Endodermal cell (in vitro differentiated cells): ENCODE measurements around the gene PLEKHD1. TPM values are rescaled to one million over a fixed set of nuclear protein-coding genes. Genes with fewer than 3 reads are reported as not detected.
"Not testable (repeated sequence)": the region's sequence is repeated elsewhere in the genome, so short reads cannot be mapped to it uniquely, and the experiment has no call there.

Experiments used
- DNase-seq: peaks from one replicate; pipeline ENCODE4 v3.0.0-alpha.2; 2017
- H3K27ac ChIP-seq: 2 replicates; pipeline ENCODE4 v1.5.1; 2013; ENCODE audit warnings: mild to moderate bottlenecking, low read depth, low read length, moderate library complexity
- H3K27me3 ChIP-seq: 2 replicates; pipeline ENCODE4 v1.6.1; 2013; ENCODE audit warnings: mild to moderate bottlenecking, low read length, moderate library complexity; ENCODE audit not compliant: insufficient read depth, control insufficient read depth, poor library complexity, severe bottlenecking
- H3K36me3 ChIP-seq: 2 replicates; pipeline ENCODE4 v1.7.0; 2013; ENCODE audit warnings: mild to moderate bottlenecking, low read length, moderate library complexity; ENCODE audit not compliant: control insufficient read depth, insufficient read depth
- H3K4me1 ChIP-seq: one replicate; pipeline ENCODE4 v1.7.0; 2013; ENCODE audit warnings: low read length; ENCODE audit not compliant: control insufficient read depth, insufficient read depth
- H3K4me3 ChIP-seq: 2 replicates; pipeline ENCODE4 v1.5.1; 2013; ENCODE audit warnings: mild to moderate bottlenecking, low read length, moderate library complexity
- H3K9ac ChIP-seq: 2 replicates; pipeline ENCODE4 v1.6.1; 2013; ENCODE audit warnings: mild to moderate bottlenecking, low read length, moderate library complexity; ENCODE audit not compliant: poor library complexity, severe bottlenecking; ENCODE audit errors: extremely low read depth
- H3K9me3 ChIP-seq: 2 replicates; pipeline ENCODE4 v1.6.1; 2013; ENCODE audit warnings: mild to moderate bottlenecking, low read length, moderate library complexity; ENCODE audit not compliant: control insufficient read depth
- H3K27ac Mint-ChIP-seq: 2 replicates; pipeline ENCODE4 v1.8.0; 2020; ENCODE audit warnings: mixed read lengths
- H3K27me3 Mint-ChIP-seq: 2 replicates; pipeline ENCODE4 v1.8.0; 2021; ENCODE audit warnings: mild to moderate bottlenecking, mixed read lengths; ENCODE audit not compliant: insufficient read depth
- H3K36me3 Mint-ChIP-seq: 2 replicates; pipeline ENCODE4 v1.8.0; 2020; ENCODE audit warnings: low read depth, mixed read lengths
- H3K4me1 Mint-ChIP-seq: 2 replicates; pipeline ENCODE4 v1.8.0; 2020; ENCODE audit warnings: mixed read lengths
- H3K4me3 Mint-ChIP-seq: 2 replicates; pipeline ENCODE4 v1.8.0; 2020; ENCODE audit warnings: mild to moderate bottlenecking, moderate library complexity, mixed read lengths
- H3K9me3 Mint-ChIP-seq: 2 replicates; pipeline ENCODE4 v1.8.0; 2020; ENCODE audit warnings: mild to moderate bottlenecking, mixed read lengths
- WGBS, 2 experiments: methylation state at CpG; one replicate each; pipeline versions ENCODE4 v1.1.5 to v1.1.7; 2013; ENCODE audit warnings: missing lambda C conversion rate in 2 of 2, mixed read lengths in 1 of 2; ENCODE audit not compliant: insufficient coverage in 1 of 2, insufficient read length in 1 of 2; 5-methylcytosine and 5-hydroxymethylcytosine counted together
- total RNA-seq, 2 donors: library from RNA; stranded (reverse); fragmentation: NEBNext Ultra II Directional in 1 of 2; extraction: Animal tissue kit (Norgen Biotek cat#: 25700) in 1 of 2; gene quantifications; 2 replicates in 1 of 2; 3 replicates in 1 of 2; pipeline ENCODE4 v1.2.1, GENCODE V29; 2021
- TF ChIP-seq, protein P1 (sequence below): fragments of 200-600 bp; sonication (generic); conservative IDR thresholded peaks from 2 replicates; pipeline ENCODE4 v1.5.0; 2021; ENCODE audit warnings: antibody characterized with exemption, mild to moderate bottlenecking

The PLEKHD1 gene
- total RNA-seq, 2 donors from 2014 or later, result 0.11 TPM

- H3K27me3 Mint-ChIP-seq, result peaks cover 27% of the 10 kb centered on the region
- H3K36me3 ChIP-seq, result no peaks in the 10 kb centered on the region
Measured at GRCh38 chr14:69493791-69494190, 9.3 kb downstream of the PLEKHD1 start.

DNA sequence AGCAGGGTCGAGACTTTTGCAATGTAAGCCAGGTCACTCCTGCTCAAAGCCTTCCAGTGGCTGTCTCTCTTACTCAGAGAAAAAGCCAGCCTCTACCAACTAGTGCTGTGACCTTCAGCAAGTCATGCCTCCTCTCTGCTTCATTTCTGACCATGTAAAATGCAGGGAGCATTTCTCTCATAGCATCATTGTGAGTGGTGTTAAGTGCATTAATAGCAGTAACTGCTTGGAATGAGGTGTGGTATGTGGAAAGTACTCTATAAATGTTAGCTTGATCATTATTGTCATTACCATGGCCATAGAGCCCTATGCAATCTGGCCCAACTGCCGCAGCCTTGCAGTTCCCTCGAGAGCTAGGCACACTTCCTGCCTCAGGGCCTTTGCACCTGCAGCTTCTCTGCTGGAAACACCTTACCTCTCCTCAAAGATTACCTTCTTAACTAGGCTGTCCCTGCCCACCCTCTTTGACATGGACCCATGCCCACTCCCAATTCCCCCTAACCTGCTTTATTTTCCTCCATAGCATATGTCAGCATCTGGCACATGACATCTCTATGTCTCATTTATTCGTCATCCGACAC lies 10.9 kb downstream of the PLEKHD1 start:
- Mint-ChIP-seq H3K27me3 (peaks cover 19% of the 10 kb centered on the region), H3K36me3 (no peaks in the 10 kb centered on the region), H3K4me1 (peaks cover 7% of the 10 kb centered on the region), H3K27ac (no peak overlapping the region), H3K4me3 (no peak overlapping the region), H3K9me3 (no peaks in the 10 kb centered on the region)
- H3K9me3 ChIP-seq, result no peaks in the 10 kb centered on the region
- H3K27ac ChIP-seq, result no peak overlapping the region
- TF ChIP-seq, protein P1, sequence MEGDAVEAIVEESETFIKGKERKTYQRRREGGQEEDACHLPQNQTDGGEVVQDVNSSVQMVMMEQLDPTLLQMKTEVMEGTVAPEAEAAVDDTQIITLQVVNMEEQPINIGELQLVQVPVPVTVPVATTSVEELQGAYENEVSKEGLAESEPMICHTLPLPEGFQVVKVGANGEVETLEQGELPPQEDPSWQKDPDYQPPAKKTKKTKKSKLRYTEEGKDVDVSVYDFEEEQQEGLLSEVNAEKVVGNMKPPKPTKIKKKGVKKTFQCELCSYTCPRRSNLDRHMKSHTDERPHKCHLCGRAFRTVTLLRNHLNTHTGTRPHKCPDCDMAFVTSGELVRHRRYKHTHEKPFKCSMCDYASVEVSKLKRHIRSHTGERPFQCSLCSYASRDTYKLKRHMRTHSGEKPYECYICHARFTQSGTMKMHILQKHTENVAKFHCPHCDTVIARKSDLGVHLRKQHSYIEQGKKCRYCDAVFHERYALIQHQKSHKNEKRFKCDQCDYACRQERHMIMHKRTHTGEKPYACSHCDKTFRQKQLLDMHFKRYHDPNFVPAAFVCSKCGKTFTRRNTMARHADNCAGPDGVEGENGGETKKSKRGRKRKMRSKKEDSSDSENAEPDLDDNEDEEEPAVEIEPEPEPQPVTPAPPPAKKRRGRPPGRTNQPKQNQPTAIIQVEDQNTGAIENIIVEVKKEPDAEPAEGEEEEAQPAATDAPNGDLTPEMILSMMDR, result no peak
- no peak overlapping the region for H3K9ac ChIP-seq
- H3K4me1 ChIP-seq, result peaks cover 3% of the 10 kb centered on the region
- no peaks in the 10 kb centered on the region for H3K27me3 ChIP-seq
- DNase-seq, result no peak
- H3K36me3 ChIP-seq, result no peaks in the 10 kb centered on the region
- H3K4me3 ChIP-seq, result no peak overlapping the region
- WGBS, 2 experiments, result 94 to 96% methylated on average over 3 to 5 of the region's 5 CpGs

More at GRCh38 chr14:69493791-69494190, 9.3 kb downstream of the PLEKHD1 start:
- no peak overlapping the region for H3K4me3 Mint-ChIP-seq
- Histone ChIP-seq H3K4me3 (no peak overlapping the region), H3K9me3 (no peaks in the 10 kb centered on the region), H3K27me3 (no peaks in the 10 kb centered on the region), H3K4me1 (peaks cover 3% of the 10 kb centered on the region), H3K27ac (no peak overlapping the region), H3K9ac (no peak overlapping the region)
- no peak for DNase-seq
- TF ChIP-seq, protein P1, result no peak
- no peaks in the 10 kb centered on the region for H3K9me3 Mint-ChIP-seq
- no peaks in the 10 kb centered on the region for H3K36me3 Mint-ChIP-seq
- H3K27ac Mint-ChIP-seq, result no peak overlapping the region
- 92% methylated on average over 3 of the region's 3 CpGs; no CpG with 5 or more reads in 1 of the 2 experiments for WGBS, 2 experiments
- peaks cover 7% of the 10 kb centered on the region for H3K4me1 Mint-ChIP-seq

DNA sequence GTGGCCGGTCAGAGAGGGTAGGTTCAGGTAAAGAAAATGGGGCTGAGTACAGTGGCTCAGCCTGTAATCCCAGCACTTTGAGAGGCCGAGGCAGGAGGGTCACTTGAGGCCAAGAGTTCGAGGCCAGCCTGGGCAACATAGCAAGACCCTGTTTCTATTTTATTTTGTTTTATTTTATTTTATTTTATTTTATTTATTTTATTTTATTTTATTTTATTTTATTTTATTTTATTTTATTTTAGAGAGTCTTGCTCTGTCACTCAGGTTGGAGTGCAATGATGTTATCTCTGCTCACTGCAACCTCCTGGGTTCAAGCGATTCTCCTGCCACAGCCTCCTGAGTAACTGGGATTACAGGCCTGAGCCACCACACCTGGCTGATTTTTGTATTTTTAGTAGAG lies 13.3 kb downstream of the PLEKHD1 start:
- not testable (repeated sequence) for H3K36me3 Mint-ChIP-seq, H3K4me3 ChIP-seq, H3K27me3 ChIP-seq, DNase-seq, H3K36me3 ChIP-seq, H3K4me1 Mint-ChIP-seq, H3K27ac Mint-ChIP-seq, H3K9me3 ChIP-seq, H3K4me3 Mint-ChIP-seq, H3K9me3 Mint-ChIP-seq, H3K9ac ChIP-seq, H3K4me1 ChIP-seq, H3K27ac ChIP-seq
- peaks cover 30% of the 10 kb centered on the region for H3K27me3 Mint-ChIP-seq
- WGBS, 2 experiments, result 83 to 94% methylated on average over 2 to 4 of the region's 4 CpGs

- not testable (repeated sequence) for H3K4me1 Mint-ChIP-seq, H3K27ac Mint-ChIP-seq, DNase-seq, H3K36me3 ChIP-seq, H3K9me3 Mint-ChIP-seq, H3K27ac ChIP-seq, H3K4me3 Mint-ChIP-seq, H3K36me3 Mint-ChIP-seq, H3K4me3 ChIP-seq, H3K4me1 ChIP-seq, H3K27me3 ChIP-seq, H3K9ac ChIP-seq, H3K9me3 ChIP-seq
- H3K27me3 Mint-ChIP-seq, result peaks cover 31% of the 10 kb centered on the region
- 87 to 98% methylated on average over 3 to 4 of the region's 4 CpGs for WGBS, 2 experiments
Measured at GRCh38 chr14:69498286-69498685, 13.8 kb downstream of the PLEKHD1 start.
